Measurements from ENCODE around the gene BRCC3.
"Not testable (repeated sequence)": the region's sequence is repeated elsewhere in the genome, so short reads cannot be mapped to it uniquely, and the experiment has no call there.

The BRCC3 gene

DNA sequence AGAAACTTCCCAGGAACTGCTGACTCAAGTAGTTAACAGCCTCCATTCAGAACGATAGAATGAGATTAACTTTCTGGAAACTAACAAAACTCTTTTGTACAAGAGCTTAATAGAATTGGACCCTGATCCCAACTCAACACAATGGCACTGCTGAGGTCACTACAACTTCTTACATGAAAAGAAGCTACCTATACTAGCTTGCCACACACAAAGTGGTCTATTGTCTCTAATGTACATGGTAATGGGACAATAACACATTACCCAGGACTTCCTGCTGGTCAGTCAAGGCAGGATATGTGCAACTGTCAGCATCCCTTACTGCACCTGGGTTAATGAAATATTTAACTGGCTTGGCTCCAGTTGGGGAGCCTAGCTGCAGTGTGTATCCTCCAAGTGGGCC is 56.2 kb downstream of the BRCC3 start:
- Histone ChIP-seq H3K9me3 (ENCODE audit: insufficient read depth, low read length) (no peaks in the 10 kb centered on the region), H3K4me1 (ENCODE audit: insufficient read depth, insufficient read length) (no peaks in the 10 kb centered on the region), H3K36me3 (ENCODE audit: insufficient read depth, insufficient read length, low read length) (no peaks in the 10 kb centered on the region), H3K9ac (ENCODE audit: insufficient read length, low read depth) (no peak overlapping the region), H3K27me3 (ENCODE audit: insufficient read depth, insufficient read length) (no peaks in the 10 kb centered on the region), H3K4me3 (ENCODE audit: insufficient read length, low read depth) (no peak overlapping the region)
- TF ChIP-seq ZNF274 (IDR thresholded peaks at IDR 0.05; ENCODE audit: low read depth, low read length) = no peak
- TF ChIP-seq YY1 (IDR thresholded peaks at IDR 0.05; ENCODE audit: insufficient read depth, insufficient read length) = no peak
- TF ChIP-seq SUZ12 (IDR thresholded peaks at IDR 0.05; ENCODE audit: extremely low read depth, insufficient read depth, insufficient read length) = no peak
- no peak for DNase-seq (ENCODE audit: low read depth, low spot score)

DNA sequence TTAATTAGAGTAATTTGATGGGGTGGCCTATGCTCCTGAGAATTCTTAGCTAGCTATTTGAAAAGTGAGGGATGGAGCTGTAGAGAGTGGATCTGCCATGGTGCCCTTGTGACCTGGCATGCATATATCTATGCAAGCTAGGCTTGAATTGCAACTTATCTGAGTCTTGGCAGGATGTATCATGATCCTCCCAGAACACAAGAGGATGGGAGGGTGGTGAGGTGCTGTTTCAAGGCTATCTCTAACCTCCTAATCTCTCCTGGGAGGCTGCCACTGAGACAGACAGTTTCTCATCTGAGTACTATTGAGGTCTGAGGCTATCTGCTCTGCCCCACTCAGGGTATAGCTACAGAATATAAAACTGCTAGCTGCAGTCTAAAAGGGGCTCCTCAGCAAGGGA is 56.6 kb downstream of the BRCC3 start:
- no peaks in the 10 kb centered on the region for H3K27me3 ChIP-seq (ENCODE audit: insufficient read depth, insufficient read length)
- H3K4me3 ChIP-seq (ENCODE audit: insufficient read length, low read depth) = no peak overlapping the region
- no peak for DNase-seq (ENCODE audit: low read depth, low spot score)
- H3K9ac ChIP-seq (ENCODE audit: insufficient read length, low read depth) = no peak overlapping the region
- TF ChIP-seq YY1 (IDR thresholded peaks at IDR 0.05; ENCODE audit: insufficient read depth, insufficient read length) (no peak), SUZ12 (IDR thresholded peaks at IDR 0.05; ENCODE audit: extremely low read depth, insufficient read depth, insufficient read length) (no peak), ZNF274 (IDR thresholded peaks at IDR 0.05; ENCODE audit: low read depth, low read length) (no peak)
- no peaks in the 10 kb centered on the region for H3K4me1 ChIP-seq (ENCODE audit: insufficient read depth, insufficient read length)
- H3K9me3 ChIP-seq (ENCODE audit: insufficient read depth, low read length) = no peaks in the 10 kb centered on the region
- H3K36me3 ChIP-seq (ENCODE audit: insufficient read depth, insufficient read length, low read length) = no peaks in the 10 kb centered on the region

DNA sequence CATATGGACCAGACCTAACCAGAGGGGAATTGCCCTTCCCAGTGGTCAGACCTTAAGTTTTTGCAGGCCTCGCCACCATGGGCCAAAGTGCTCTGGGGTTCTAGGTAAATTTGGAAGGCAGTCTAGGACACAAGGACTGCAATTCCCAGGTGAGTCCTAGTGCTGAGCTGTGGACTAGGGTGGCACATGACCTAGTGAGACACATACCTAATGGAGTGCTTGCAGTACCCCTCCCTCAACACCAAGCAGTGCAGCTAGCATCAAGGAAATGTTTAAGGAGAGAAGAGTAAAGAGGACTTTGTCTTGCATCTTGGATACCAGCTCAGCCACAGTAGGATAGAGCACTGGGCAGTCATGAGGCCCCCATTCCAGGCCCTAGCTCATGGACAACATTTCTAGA is 60.8 kb downstream of the BRCC3 start:
- H3K9ac ChIP-seq (ENCODE audit: insufficient read length, low read depth) = no peak overlapping the region

GRCh38 chrX:155134255-155134654 is 62.9 kb downstream of the BRCC3 start:
- Histone ChIP-seq H3K4me1 (ENCODE audit: insufficient read depth, insufficient read length) (no peaks in the 10 kb centered on the region), H3K9ac (ENCODE audit: insufficient read length, low read depth) (no peak overlapping the region), H3K27me3 (ENCODE audit: insufficient read depth, insufficient read length) (no peaks in the 10 kb centered on the region), H3K9me3 (ENCODE audit: insufficient read depth, low read length) (no peaks in the 10 kb centered on the region), H3K36me3 (ENCODE audit: insufficient read depth, insufficient read length, low read length) (no peaks in the 10 kb centered on the region), H3K4me3 (ENCODE audit: insufficient read length, low read depth) (no peak overlapping the region)
- DNase-seq (ENCODE audit: low read depth, low spot score) = no peak
- TF ChIP-seq SUZ12 (IDR thresholded peaks at IDR 0.05; ENCODE audit: extremely low read depth, insufficient read depth, insufficient read length) (no peak), YY1 (IDR thresholded peaks at IDR 0.05; ENCODE audit: insufficient read depth, insufficient read length) (no peak), ZNF274 (IDR thresholded peaks at IDR 0.05; ENCODE audit: low read depth, low read length) (no peak)

More for the DNA sequence above, 60.8 kb downstream of the BRCC3 start:
- H3K9me3 ChIP-seq (ENCODE audit: insufficient read depth, low read length) = no peaks in the 10 kb centered on the region
- no peaks in the 10 kb centered on the region for H3K36me3 ChIP-seq (ENCODE audit: insufficient read depth, insufficient read length, low read length)
- H3K4me3 ChIP-seq (ENCODE audit: insufficient read length, low read depth) = no peak overlapping the region
- no peaks in the 10 kb centered on the region for H3K27me3 ChIP-seq (ENCODE audit: insufficient read depth, insufficient read length)
- no peak for DNase-seq (ENCODE audit: low read depth, low spot score)
- no peak for TF ChIP-seq ZNF274 (IDR thresholded peaks at IDR 0.05; ENCODE audit: low read depth, low read length)
- no peak for TF ChIP-seq SUZ12 (IDR thresholded peaks at IDR 0.05; ENCODE audit: extremely low read depth, insufficient read depth, insufficient read length)
- no peak for TF ChIP-seq YY1 (IDR thresholded peaks at IDR 0.05; ENCODE audit: insufficient read depth, insufficient read length)
- H3K4me1 ChIP-seq (ENCODE audit: insufficient read depth, insufficient read length) = no peaks in the 10 kb centered on the region

GRCh38 chrX:155143959-155144548 is 72.7 kb downstream of the BRCC3 start:
- TF ChIP-seq YY1 (IDR thresholded peaks at IDR 0.05; ENCODE audit: insufficient read depth, insufficient read length) (no peak), ZNF274 (IDR thresholded peaks at IDR 0.05; ENCODE audit: low read depth, low read length) (no peak), SUZ12 (IDR thresholded peaks at IDR 0.05; ENCODE audit: extremely low read depth, insufficient read depth, insufficient read length) (no peak)
- H3K27me3 ChIP-seq (ENCODE audit: insufficient read depth, insufficient read length) = no peaks in the 10 kb centered on the region
- DNase-seq (ENCODE audit: low read depth, low spot score) = no peak
- H3K36me3 ChIP-seq (ENCODE audit: insufficient read depth, insufficient read length, low read length) = no peaks in the 10 kb centered on the region
- H3K9me3 ChIP-seq (ENCODE audit: insufficient read depth, low read length) = no peaks in the 10 kb centered on the region
- H3K9ac ChIP-seq (ENCODE audit: insufficient read length, low read depth) = no peak overlapping the region
- no peak overlapping the region for H3K4me3 ChIP-seq (ENCODE audit: insufficient read length, low read depth)
- H3K4me1 ChIP-seq (ENCODE audit: insufficient read depth, insufficient read length) = no peaks in the 10 kb centered on the region

GRCh38 chrX:155144926-155145325 is 73.6 kb downstream of the BRCC3 start:
- H3K4me3 ChIP-seq (ENCODE audit: insufficient read length, low read depth) = no peak overlapping the region
- TF ChIP-seq YY1 (IDR thresholded peaks at IDR 0.05; ENCODE audit: insufficient read depth, insufficient read length) = no peak
- no peak for TF ChIP-seq ZNF274 (IDR thresholded peaks at IDR 0.05; ENCODE audit: low read depth, low read length)
- TF ChIP-seq SUZ12 (IDR thresholded peaks at IDR 0.05; ENCODE audit: extremely low read depth, insufficient read depth, insufficient read length) = no peak
- H3K9me3 ChIP-seq (ENCODE audit: insufficient read depth, low read length) = no peaks in the 10 kb centered on the region
- H3K27me3 ChIP-seq (ENCODE audit: insufficient read depth, insufficient read length) = no peaks in the 10 kb centered on the region
- DNase-seq (ENCODE audit: low read depth, low spot score) = no peak
- H3K36me3 ChIP-seq (ENCODE audit: insufficient read depth, insufficient read length, low read length) = no peaks in the 10 kb centered on the region
- H3K4me1 ChIP-seq (ENCODE audit: insufficient read depth, insufficient read length) = no peaks in the 10 kb centered on the region
- no peak overlapping the region for H3K9ac ChIP-seq (ENCODE audit: insufficient read length, low read depth)

- H3K4me3 ChIP-seq (ENCODE audit: insufficient read length, low read depth); H3K27me3 ChIP-seq (ENCODE audit: insufficient read depth, insufficient read length); DNase-seq (ENCODE audit: low read depth, low spot score); H3K9me3 ChIP-seq (ENCODE audit: insufficient read depth, low read length); H3K9ac ChIP-seq (ENCODE audit: insufficient read length, low read depth); H3K36me3 ChIP-seq (ENCODE audit: insufficient read depth, insufficient read length, low read length); H3K4me1 ChIP-seq (ENCODE audit: insufficient read depth, insufficient read length): not testable (repeated sequence)
These were observed 76.3 kb downstream of the BRCC3 start for GRCh38 chrX:155147612-155148011.

GRCh38 chrX:155148166-155148565 is 76.9 kb downstream of the BRCC3 start:
- H3K27me3 ChIP-seq (ENCODE audit: insufficient read depth, insufficient read length); DNase-seq (ENCODE audit: low read depth, low spot score); H3K9ac ChIP-seq (ENCODE audit: insufficient read length, low read depth); H3K4me3 ChIP-seq (ENCODE audit: insufficient read length, low read depth); H3K36me3 ChIP-seq (ENCODE audit: insufficient read depth, insufficient read length, low read length); H3K9me3 ChIP-seq (ENCODE audit: insufficient read depth, low read length); H3K4me1 ChIP-seq (ENCODE audit: insufficient read depth, insufficient read length): not testable (repeated sequence)
